Common myeloid progenitor, CD34-positive (primary cell): ENCODE measurements around the gene CLSTN2.

Experiments used
- CTCF ChIA-PET: fragments of 350-600 bp; sonication (Branson Sonifier 250); formaldehyde crosslinking; loops from one replicate; lab custom pipeline; 2021; ENCODE audit warnings: antibody characterized with exemption; lab: Charles Lee
- POLR2A ChIA-PET: fragments of 350-600 bp; sonication (Branson Sonifier 250); formaldehyde crosslinking; loops from one replicate; lab custom pipeline; 2021; ENCODE audit warnings: antibody characterized with exemption; lab: Charles Lee
- DNase-seq, 3 donors: peaks; one replicate each; pipeline versions ENCODE4 v3.0.0 to v3.0.0-alpha.2; 2013
- H3K27ac ChIP-seq, 2 experiments: 1 replicate in 1 of 2; 2 replicates in 1 of 2; pipeline ENCODE4 v1.7.0; 2013; ENCODE audit warnings: inconsistent platforms in 2 of 2, low read length in 2 of 2, mild to moderate bottlenecking in 2 of 2, low read depth in 1 of 2, moderate library complexity in 1 of 2; ENCODE audit not compliant: severe bottlenecking in 2 of 2, insufficient read depth in 1 of 2, poor library complexity in 1 of 2
- H3K27me3 ChIP-seq, 5 experiments: replicated peaks in 2 of 5; 1 replicate in 3 of 5; 2 replicates in 2 of 5; pipeline versions ENCODE4 v1.6.1 to v1.7.0; 2013; ENCODE audit warnings: low read length in 4 of 5, mild to moderate bottlenecking in 2 of 5, moderate library complexity in 2 of 5, inconsistent platforms in 1 of 5; ENCODE audit not compliant: insufficient read depth in 5 of 5, control insufficient read depth in 4 of 5
- H3K36me3 ChIP-seq, 4 experiments: 1 replicate in 2 of 4; 2 replicates in 2 of 4; pipeline versions ENCODE4 v1.6.1 to v1.7.0; 2013; ENCODE audit warnings: low read length in 3 of 4, control low read depth in 1 of 4, mild to moderate bottlenecking in 1 of 4; ENCODE audit not compliant: control insufficient read depth in 4 of 4, insufficient read depth in 4 of 4
- H3K4me1 ChIP-seq, 4 experiments: 1 replicate in 3 of 4; 2 replicates in 1 of 4; pipeline versions ENCODE4 v1.6.1 to v1.7.1; 2013; ENCODE audit warnings: low read length in 3 of 4, mild to moderate bottlenecking in 3 of 4, control low read depth in 1 of 4, inconsistent platforms in 1 of 4, moderate library complexity in 1 of 4; ENCODE audit not compliant: control insufficient read depth in 4 of 4, insufficient read depth in 4 of 4; ENCODE audit errors: control extremely low read depth in 1 of 4
- H3K4me3 ChIP-seq, 7 experiments: 1 replicate in 4 of 7; 2 replicates in 3 of 7; pipeline versions ENCODE4 v1.5.1 to v1.7.0; 2013; ENCODE audit warnings: mild to moderate bottlenecking in 7 of 7, low read length in 6 of 7, moderate library complexity in 6 of 7, inconsistent platforms in 2 of 7, low read depth in 2 of 7, control low read depth in 1 of 7; ENCODE audit not compliant: insufficient read depth in 4 of 7, control insufficient read depth in 1 of 7; ENCODE audit errors: extremely low read depth in 1 of 7
- H3K9me3 ChIP-seq, 5 experiments: 1 replicate in 4 of 5; 2 replicates in 1 of 5; pipeline versions ENCODE4 v1.6.1 to v1.7.1; 2013; ENCODE audit warnings: low read length in 4 of 5, mild to moderate bottlenecking in 2 of 5, inconsistent platforms in 1 of 5, low read depth in 1 of 5, moderate library complexity in 1 of 5; ENCODE audit not compliant: control insufficient read depth in 4 of 5, insufficient read depth in 2 of 5; ENCODE audit errors: control extremely low read depth in 1 of 5
- WGBS: methylation state at CpG from one replicate; pipeline ENCODE4 v1.1.5; 2013; ENCODE audit not compliant: insufficient coverage; 5-methylcytosine and 5-hydroxymethylcytosine counted together

CLSTN2 gene

GRCh38 chr3:139941580-139941979 lies 6.6 kb downstream of the CLSTN2 start:
- CTCF ChIA-PET, result interaction anchor here (1.0 to 1.5 kb wide), 2 partner anchors 9 kb away, joined by 3 to 7 read pairs; no protein-coding TSS in a partner anchor
- H3K27ac ChIP-seq, result no peak overlapping the region
- H3K9me3 ChIP-seq, result no peaks in the 10 kb centered on the region
- H3K36me3 ChIP-seq, result no peaks in the 10 kb centered on the region
- H3K4me3 ChIP-seq, result no peak overlapping the region
- DNase-seq, result no peak
- no peaks in the 10 kb centered on the region for H3K4me1 ChIP-seq
- POLR2A ChIA-PET, result no interaction called here
- WGBS, result 85% methylated on average over 2 of the region's 4 CpGs
- peaks cover 3 to 38% (median 7%) of the 10 kb centered on the region in 5 experiments for H3K27me3 ChIP-seq

- Histone ChIP-seq H3K27me3 (peaks cover 0 to 21% (median 3%) of the 10 kb centered on the region in 5 experiments), H3K4me1 (no peaks in the 10 kb centered on the region), H3K27ac (no peak overlapping the region), H3K4me3 (no peak overlapping the region), H3K36me3 (no peaks in the 10 kb centered on the region), H3K9me3 (no peaks in the 10 kb centered on the region)
- POLR2A ChIA-PET, result no interaction called here
- DNase-seq, result no peak
- 84% methylated on average over 7 of the region's 7 CpGs for WGBS
- CTCF ChIA-PET, result no interaction called here
Observed at GRCh38 chr3:139944256-139944910, 9.4 kb downstream of the CLSTN2 start.

GRCh38 chr3:139945386-139945785 lies 10.4 kb downstream of the CLSTN2 start:
- DNase-seq, result no peak
- Histone ChIP-seq H3K9me3 (no peaks in the 10 kb centered on the region), H3K27ac (no peak overlapping the region), H3K4me1 (no peaks in the 10 kb centered on the region), H3K27me3 (peaks cover 0 to 15% (median 3%) of the 10 kb centered on the region in 5 experiments), H3K36me3 (no peaks in the 10 kb centered on the region), H3K4me3 (no peak overlapping the region)
- WGBS, result no CpG with 5 or more reads among the region's 4 CpGs
- ChIA-PET CTCF (no interaction called here), POLR2A (no interaction called here)

GRCh38 chr3:139945942-139946341 lies 11.0 kb downstream of the CLSTN2 start:
- no peak for DNase-seq
- H3K9me3 ChIP-seq, result no peaks in the 10 kb centered on the region
- no peaks in the 10 kb centered on the region for H3K4me1 ChIP-seq
- H3K27ac ChIP-seq, result no peak overlapping the region
- peaks cover 0 to 15% (median 3%) of the 10 kb centered on the region in 5 experiments for H3K27me3 ChIP-seq
- CTCF ChIA-PET, result no interaction called here
- POLR2A ChIA-PET, result no interaction called here
- H3K4me3 ChIP-seq, result no peak overlapping the region
- no peaks in the 10 kb centered on the region for H3K36me3 ChIP-seq

- no peaks in the 10 kb centered on the region for H3K9me3 ChIP-seq
- no peak overlapping the region for H3K4me3 ChIP-seq
- H3K36me3 ChIP-seq, result no peaks in the 10 kb centered on the region
- peaks cover 0 to 15% (median 2%) of the 10 kb centered on the region in 5 experiments for H3K27me3 ChIP-seq
- no peaks in the 10 kb centered on the region for H3K4me1 ChIP-seq
- ChIA-PET CTCF (interaction anchor here (0.8 to 1.6 kb wide), 5 partner anchors 9 to 16 kb away, joined by 3 to 5 read pairs (median 4); no protein-coding TSS in a partner anchor), POLR2A (no interaction called here)
- H3K27ac ChIP-seq, result no peak overlapping the region
- DNase-seq, result no peak
Observed at GRCh38 chr3:139948467-139948866, 13.5 kb downstream of the CLSTN2 start.

GRCh38 chr3:139948898-139949297 lies 13.9 kb downstream of the CLSTN2 start:
- DNase-seq, result no peak
- CTCF ChIA-PET, result interaction anchor here (0.8 to 1.6 kb wide), 3 partner anchors 11 to 17 kb away, joined by 3 to 4 read pairs (median 3); no protein-coding TSS in a partner anchor

GRCh38 chr3:139953131-139953910 lies 18.3 kb downstream of the CLSTN2 start:
- no peaks in the 10 kb centered on the region for H3K4me1 ChIP-seq
- peaks cover 0 to 4% (median 2%) of the 10 kb centered on the region in 5 experiments for H3K27me3 ChIP-seq
- H3K36me3 ChIP-seq, result no peaks in the 10 kb centered on the region
- H3K27ac ChIP-seq, result no peak overlapping the region
- no peak for DNase-seq
- ChIA-PET POLR2A (no interaction called here), CTCF (no interaction called here)
- no peak overlapping the region for H3K4me3 ChIP-seq
- H3K9me3 ChIP-seq, result no peaks in the 10 kb centered on the region
- WGBS, result 80% methylated on average over 1 of the region's 2 CpGs

More at GRCh38 chr3:139948898-139949297, 13.9 kb downstream of the CLSTN2 start:
- Histone ChIP-seq H3K4me1 (no peaks in the 10 kb centered on the region), H3K9me3 (no peaks in the 10 kb centered on the region), H3K36me3 (no peaks in the 10 kb centered on the region), H3K4me3 (no peak overlapping the region), H3K27me3 (peaks cover 0 to 15% (median 2%) of the 10 kb centered on the region in 5 experiments), H3K27ac (no peak overlapping the region)
- POLR2A ChIA-PET, result no interaction called here
- WGBS, result 100% methylated on average over 1 of the region's 6 CpGs
